NK-92 (cell line): Measurements from ENCODE around the gene STX16.

ENCODE experiments used
- DNase-seq: peaks from one replicate; lab custom pipeline; 2025; ENCODE audit not compliant: unreplicated experiment; lab: John Stamatoyannopoulos, UW

STX16 gene, protein sequence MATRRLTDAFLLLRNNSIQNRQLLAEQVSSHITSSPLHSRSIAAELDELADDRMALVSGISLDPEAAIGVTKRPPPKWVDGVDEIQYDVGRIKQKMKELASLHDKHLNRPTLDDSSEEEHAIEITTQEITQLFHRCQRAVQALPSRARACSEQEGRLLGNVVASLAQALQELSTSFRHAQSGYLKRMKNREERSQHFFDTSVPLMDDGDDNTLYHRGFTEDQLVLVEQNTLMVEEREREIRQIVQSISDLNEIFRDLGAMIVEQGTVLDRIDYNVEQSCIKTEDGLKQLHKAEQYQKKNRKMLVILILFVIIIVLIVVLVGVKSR

DNA sequence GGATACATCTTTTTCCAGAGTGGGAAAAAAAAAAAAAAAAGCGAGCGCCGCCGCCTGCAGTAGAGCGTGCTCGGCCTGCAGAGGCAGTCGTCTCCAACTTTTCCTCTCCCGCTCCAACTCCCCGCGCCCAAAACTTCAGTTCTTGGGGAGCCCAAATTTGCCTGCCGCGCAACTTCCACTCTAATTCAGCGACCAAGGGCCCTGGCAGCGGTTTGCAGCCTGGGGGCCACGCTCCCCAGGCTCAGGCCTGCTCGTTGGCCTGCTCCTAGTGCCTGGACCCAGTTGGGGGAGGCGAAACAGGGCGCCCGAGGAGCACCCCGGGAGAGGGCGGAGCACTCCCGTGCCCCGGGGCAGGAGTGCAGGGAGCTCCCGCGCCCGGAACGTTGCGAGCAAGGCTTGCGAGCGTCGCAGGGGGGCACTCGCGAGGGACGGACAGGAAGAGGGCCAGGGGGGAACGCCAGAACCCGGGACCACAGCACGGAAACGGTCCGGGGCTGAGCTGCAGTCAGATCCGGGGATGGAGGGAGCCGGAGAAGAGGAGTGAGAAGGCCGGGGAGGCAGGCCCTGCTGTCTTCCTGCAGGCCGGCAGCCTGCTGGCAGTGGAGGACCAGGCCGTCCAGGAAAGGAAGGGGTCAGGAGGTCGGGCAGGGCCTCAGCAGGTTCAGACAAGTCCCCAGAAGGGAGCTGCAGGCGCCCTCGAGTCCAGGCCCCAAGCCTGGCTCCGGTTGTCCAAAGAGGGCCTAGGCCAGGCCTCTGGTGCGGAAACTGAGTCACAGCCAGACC, at the start of gene STX16:
Gene STX16, plus strand, starts transcription at position 508 of the 783 bp plus-strand sequence. CDS start 724 bp downstream, outside the sequence.
- DNase-seq: peak; percentile 16

DNA sequence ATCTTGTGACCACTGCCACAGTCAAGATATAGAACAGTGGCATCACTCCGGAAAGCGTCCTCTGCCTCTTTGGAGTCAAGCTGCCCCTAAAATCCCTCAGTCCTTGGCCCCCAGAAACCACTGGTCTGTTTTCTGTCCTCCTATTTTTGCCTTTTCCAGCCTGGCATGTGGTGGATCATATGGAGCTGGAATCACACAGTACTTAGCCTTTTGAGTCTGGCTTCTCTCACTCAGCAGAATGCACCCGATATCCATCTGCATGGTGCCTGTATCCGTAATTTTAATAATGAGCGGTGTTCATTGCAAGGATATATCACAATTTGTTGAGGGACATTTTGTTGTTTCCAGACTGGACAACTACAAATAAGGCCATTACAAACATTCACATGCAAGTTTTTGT, 49.0 kb upstream of the STX16 start:
- no peak for DNase-seq

DNA sequence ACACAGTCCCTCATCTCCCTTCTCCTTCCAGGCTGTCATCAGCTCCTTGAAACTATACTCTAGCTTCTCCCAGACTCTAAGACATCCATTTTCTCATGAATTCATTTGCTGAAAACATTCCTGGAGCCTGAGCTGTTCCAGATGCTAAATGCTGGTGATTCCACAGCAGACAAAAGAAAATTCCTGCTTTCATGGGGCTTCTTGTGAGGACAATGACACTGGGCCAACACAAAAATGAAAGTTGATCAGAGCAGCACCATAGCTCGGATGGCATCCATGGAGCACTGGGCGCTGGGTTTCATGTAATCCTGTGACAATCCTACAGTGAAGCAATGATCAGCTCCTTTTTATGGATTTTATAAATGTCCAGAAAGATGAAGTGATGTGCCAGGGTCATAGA, 47.4 kb upstream of the STX16 start:
- DNase-seq: no peak

DNA sequence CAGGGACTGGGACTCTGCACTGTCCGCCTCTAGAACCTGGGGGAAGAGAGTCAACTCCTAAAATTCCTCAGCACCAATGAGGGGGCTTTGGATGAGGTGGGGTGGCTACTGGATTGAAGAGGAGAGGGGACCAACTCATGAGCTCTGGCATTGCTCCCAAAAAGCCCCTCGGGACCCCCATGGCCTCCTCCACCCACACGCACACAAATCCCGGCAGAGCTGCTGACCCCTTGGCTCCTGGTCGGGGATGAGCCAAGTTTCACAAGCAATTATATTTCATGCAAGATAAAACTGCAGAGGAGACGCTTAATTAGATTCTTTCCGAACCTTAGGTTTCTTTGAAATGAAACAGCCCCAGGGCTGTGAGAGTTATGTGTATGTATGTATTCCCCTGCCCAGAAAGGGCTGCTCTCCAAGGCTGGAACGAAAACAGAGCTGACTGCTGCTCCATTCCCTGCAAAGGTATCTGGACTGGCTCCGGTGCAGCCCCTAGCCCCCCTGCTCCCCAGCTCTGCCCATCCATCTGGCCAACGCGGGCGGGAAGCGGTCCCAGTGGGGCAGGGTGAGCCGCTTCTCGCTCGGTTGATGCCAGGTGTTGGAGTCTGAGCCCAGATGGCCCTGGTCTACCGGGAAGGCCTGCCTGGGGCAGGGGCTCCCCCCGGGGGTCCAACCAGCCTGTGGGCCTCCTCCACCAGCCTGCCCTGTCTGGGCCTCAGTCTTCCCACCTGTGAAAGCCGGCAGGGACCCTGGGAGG, 46.8 kb upstream of the STX16 start:
- DNase-seq: no peak

DNA sequence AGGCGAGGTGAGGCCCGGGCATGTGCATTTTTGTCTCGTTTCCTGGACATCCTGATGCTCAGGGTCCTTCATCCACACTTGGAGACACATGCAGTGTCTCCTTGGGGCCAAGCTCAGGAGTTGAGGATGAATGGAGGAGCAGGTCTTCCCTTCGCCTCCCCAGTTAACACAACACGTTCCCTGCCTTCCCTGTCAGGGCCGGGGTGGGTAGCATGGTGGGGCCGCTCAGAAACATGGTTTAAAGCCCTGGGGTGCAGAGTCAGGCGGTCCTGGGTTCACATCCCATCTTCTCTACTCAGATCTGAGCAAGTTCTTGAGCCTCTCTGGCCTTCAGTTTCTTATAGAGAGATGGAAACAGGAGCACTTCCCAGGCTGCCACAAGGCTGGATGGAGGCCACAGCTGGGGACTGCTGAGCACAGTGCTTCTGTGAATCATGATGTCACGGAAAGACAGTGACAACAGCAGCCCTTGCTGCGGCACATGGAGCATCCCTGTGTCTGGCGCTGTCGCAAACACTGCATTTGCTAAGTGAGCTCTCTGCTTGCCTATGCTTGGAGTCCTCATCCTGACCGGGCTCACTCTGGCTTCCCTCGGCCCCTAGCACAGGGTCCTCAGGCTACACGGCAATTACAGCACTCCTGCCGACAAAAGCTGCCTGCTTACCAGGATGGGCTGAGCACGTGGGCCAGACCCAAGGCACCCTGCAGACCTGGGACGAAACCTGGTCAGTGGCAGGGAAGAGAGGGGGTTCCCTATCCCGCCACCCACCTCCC, 45.6 kb upstream of the STX16 start:
- DNase-seq: no peak

DNA sequence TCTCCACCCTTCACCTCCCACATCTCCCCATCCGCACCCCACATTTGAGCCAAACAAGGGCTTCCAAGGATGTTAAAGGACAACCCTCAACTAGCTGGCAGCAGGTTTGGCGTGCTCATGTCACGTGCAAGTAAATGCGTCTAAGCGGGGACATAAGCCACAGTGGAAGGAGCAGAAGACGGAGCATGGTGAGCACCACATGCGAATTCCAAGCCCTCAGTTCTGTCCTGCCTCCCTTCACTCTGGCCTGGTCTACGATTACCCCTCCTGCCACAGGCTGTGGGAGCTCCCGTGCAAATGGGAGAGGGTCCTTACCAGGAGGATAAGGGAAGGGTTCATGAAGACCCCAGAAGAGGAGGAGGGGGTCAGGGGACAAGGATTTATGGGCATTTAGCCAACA, 44.9 kb upstream of the STX16 start:
- no peak for DNase-seq

DNA sequence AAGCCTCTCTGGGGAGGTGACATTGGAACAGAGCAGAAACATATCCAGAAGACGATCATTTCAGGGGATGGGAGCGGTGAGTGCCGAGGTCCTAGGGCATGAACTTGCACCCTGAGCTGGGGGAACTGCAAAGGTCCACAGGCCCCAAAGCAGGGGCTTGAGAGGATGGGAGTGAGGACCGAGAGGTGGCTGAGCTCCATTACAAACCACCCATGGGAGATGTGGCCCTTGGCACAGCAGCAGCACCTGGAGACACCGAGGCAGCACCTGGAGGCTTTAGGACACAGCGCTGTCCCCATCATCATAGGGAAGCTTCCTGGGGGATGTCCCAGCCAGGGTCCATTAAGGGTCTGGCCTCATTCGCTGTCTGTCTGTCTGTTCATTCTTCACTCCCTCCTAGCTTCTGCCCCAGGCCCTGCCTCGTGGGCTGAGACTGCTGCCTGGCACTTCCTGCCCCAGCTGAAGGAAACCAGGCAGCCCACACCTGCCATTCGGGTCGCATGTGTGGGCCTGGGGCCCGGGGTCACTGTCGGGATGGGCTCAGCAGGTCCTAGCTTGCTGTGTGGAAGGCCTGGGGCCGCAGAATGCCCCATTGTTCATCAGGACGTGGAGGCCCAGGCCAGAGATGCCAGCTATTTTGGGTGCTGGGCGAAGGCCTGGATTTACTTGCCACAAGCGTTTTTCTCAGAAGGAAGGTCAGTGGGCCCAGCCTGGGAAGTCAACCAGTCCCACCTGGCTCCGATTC, 42.8 kb upstream of the STX16 start:
- no peak for DNase-seq

DNA sequence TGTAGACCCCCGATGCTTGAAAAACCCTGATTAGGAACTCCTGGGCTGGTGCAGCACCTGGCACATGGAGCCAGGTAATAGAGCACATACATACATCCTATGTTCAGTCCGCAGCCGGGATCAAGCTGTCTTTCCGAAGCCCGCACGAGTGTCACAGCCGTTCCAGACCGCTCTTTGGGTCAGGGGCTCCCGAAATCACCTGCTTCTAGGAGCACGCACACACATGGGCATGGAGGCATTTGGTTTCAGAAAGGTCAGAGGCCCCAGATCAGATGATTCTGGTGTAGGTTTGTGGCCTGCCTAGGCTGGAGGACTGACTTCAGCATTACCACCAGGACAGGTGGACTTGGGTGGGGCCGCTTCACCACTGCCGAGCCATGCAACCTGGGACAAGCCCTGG, 42.1 kb upstream of the STX16 start:
- no peak for DNase-seq

DNA sequence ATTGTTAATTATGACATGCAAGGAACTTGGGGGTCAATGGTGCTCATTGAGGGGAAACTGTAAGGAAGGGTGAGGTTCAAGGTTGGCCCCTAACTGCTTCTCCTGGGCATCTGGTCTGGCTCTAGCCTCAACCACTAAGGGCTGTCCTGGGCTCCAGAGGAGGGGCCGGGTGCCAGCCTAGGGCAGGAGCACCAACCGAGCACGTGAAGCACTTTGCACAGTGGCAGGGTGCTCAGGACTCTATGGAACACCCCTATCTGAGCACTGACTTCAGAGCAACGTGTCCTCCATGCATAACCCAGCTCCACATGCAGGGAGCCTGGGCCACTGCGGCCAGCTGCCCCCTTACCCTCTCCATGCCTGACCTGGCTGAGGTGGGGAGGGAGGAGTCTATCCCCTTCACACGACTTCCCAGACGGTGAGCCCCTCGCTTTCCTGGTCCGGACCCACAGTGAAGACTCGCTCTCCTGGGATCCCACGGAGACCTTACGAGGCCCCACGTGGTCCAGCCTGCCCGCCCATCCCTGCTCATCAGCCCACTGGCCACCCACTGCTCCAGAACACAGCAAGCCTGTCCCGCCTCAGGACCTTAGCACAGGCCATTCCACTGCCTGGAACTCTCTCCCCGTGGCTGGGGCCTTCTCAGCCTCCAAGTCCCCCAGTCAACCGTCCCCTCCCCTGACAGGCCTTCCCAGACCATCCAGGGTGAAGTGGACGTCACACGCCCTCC, 40.8 kb upstream of the STX16 start:
- DNase-seq: no peak

DNA sequence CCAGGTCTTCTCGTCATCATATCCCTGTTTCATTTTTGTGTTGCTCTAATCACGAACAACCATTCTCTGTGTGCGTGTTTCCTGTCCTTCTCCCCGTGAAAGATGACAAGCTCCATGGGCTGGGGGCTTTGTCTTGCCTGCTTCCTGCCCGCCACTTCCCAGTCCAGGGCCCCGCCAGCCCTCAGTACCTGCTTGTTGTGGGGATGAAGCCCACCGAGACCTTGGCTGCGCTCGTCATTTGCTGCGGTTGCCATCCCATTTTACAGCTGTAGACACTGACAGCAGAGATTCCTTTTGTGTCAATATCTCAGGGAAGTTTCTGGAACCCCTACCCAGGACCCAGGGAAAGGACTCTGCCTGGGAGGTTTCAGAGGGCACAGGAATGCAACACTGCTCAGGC, 40.3 kb upstream of the STX16 start:
- DNase-seq: no peak

DNA sequence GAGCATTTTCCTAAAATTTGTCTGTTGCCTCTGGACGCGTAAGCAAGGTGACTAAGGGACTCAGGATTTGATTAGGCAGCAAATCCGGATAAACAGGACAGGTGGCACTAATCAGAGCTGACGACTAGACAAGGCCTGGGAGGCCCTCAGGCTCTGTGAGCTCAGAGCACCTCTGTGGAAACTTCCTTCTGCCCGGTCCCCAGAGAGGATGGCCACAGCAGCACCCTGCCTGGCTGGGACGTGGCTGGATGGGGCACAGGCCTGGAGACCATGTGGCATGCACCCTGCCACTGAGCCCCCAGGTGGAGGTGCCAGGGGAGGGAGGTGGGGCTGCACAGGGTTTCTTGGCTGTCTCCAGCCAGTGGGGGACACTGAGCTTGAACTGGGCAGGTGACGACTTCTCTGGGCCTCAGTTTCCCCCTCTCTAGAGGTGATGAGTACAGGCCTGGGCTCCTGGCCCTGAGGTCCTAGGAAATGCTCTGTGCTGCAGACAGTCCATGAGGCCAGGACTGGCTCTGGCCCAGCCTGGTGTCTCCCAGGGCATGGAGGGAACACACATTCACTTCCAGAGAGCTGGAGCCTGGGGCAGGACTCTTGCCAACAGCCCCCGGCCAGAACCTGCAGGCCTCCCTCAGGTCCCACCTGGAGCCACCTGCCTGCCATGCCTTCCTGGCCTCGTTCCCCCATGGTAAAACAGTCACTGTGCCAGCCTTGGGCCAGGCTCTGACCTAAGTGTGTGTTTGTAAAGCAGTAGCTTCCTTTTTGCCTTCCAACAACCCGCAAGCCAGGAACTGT, 39.6 kb upstream of the STX16 start:
- DNase-seq: no peak

DNA sequence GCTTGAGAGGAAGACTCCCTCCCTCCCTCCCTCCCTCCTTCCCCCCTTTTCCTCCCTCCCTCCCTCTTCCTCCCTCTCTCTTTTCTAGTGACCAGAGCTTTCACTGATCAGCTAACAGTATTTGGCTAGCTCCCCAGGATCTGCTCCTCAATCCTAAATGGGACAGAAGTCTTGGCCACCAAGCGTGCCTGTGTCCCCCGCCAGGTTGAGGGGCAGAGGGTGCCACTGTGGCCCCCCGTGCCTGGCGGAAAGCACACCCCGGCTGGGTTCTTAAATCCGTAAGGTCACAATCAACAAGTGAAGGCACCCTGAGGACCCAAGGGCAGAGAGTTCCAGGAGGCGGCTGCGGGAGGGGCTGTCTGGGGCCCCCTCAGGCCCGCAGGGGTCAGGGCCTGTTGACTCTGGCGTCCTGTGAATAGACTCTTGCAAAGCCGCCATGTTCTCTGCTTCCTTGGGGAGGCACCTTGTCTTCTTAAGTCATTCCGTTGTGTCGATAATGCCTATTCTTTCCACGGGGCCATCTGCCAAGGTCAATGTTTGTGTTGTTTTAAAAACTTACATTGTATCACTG, 38.9 kb upstream of the STX16 start:
- no peak for DNase-seq

DNA sequence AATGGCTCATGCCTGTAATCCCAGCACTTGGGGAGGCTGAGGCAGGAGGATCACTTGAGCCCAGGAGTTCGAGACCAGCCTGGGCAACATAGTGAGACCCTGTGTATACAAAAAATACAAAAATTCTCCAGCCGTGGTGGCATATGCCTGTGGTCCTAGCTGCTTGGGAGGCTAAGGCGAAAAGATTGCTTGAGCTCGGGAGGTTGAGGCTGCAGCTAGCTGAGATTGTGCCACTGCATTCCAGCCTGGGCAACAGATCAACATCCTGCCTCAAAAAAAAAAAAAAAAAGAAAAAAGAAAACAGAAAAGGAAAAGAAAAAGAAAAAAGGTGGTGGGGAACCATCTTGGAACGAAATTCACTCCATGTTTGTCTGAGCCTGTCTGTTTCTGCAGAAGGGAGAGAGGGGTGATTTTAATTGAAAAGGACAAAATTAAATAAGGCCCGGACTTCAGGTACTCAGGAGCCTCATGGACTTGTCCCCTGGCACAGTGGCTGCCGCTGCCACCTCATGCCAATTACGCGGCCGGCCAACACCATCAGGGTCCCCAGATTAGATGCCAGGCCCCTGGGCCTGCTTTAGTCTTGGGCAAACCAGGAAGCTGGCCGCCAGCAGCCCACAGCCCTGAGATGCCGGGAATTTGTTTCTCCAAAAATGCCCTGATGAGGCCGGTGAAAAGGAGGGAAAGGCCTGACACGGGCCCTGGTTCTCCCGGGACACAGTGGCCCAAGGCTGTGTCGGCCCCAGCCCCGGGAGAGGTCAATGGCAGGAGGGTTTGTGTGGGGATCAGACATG, 37.8 kb upstream of the STX16 start:
- no peak for DNase-seq

DNA sequence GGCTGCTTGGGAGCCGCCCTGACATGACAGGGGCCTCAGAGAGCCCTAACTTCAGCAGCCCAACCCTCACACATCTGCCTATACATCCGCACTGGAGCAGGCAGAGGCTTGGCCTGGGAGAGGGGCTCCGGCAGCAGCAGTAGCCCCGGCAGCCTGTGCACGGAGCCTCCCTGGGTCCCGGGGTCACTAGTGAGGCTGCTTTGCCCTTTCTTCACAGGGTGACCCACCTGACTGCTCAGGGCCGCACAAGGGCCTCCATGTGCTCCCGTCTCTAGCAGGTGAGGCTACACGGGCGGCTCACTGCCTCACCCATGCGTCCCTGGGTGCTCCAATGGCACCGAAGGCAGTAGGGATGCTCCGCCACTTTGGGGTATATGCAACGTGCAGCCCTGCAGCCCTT, 36.7 kb upstream of the STX16 start:
- no peak for DNase-seq

DNA sequence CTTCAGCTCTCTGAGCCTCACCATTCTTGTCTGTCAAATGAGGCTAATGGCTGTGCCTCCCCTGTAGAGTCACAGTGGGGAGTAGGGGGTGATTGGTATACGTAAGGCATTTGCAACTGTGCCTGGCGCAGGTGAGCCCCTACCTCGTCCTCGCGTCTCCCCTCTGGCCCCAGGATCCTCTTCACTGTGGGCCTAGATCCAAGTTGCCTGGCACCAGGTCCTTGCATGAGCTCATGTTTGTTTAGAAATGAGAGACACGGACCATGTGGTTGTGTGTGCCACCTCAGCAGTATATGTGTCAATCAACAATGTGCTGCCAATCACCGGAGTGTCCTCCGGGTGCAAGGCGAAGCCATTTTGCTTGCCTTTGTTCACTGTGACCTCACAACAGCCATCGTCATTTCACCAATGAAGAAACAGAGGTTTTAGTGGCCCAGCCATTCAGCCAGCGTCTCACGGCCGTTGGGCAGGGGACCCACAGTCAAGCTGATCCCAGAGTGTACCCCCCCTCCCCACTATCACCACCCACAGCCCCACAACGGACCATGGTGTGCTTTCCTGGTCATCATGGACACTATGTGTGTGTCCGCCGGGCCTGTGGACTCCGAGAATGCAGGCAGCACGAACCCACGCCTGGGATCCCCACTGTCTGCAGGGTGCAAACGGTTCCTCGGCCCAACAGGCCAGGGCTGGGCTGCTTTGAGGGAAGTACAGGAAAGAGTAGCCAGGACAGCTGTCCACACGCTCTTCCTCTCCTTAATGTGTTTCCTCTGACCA, 35.9 kb upstream of the STX16 start:
- DNase-seq: no peak

DNA sequence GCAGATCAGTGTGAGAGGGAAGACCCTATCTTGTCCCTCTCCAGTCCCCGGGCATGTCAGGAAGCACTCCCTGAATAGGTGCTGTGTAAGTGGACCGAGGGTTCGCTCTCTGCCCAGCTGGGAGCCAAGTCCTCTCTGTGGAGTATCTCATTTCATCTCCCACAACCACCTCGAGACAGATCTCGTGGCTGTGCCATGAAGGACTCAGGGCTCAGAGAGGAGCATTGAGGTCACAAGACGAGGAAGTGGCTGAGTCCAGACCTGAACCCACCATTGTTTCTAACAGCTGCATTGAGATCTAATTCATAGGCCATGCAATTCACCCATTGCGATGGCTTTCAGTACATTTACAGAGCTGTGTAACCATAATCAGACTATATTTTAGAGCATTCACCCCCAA, 34.7 kb upstream of the STX16 start:
- no peak for DNase-seq

DNA sequence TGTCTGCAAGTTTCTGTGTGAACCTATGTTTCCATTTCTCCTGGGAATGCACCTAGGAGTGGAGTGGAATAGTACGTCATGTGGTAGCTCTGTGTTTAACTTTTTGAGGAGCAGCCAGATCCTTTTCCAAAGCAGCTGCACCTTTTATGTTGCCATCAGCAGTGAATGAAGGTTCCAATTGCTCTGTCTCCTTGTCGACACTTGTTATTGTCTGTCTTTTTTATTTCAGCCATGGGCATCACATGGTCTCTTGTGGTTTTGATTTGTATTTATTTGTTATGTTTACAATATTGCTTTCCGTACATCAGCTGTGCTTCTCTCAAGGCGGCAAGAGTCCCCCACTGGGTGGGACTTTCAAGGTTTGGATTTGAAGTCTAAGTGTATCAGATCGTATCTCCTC, 33.9 kb upstream of the STX16 start:
- no peak for DNase-seq
